AG04450 (cell line): Measurements from ENCODE around the gene POPDC2. TPM values are rescaled to one million over a fixed set of nuclear protein-coding genes. Genes with fewer than 3 reads are reported as not detected.

Source experiments
- CTCF ChIA-PET: fragments of 300-600, 350-600 bp; formaldehyde crosslinking; extraction: SDS; loops from one replicate; lab custom pipeline; 2022; ENCODE audit warnings: antibody characterized with exemption, inconsistent platforms; lab: Charles Lee
- POLR2A ChIA-PET: fragments of 350-600 bp; formaldehyde crosslinking; extraction: SDS; loops from one replicate; lab custom pipeline; 2021; ENCODE audit warnings: antibody characterized with exemption, inconsistent platforms; lab: Yijun Ruan, JAX
- DNase-seq: peaks from one replicate; pipeline ENCODE4 v3.0.0-alpha.2; 2011; ENCODE audit warnings: low read depth, low spot score
- H3K27ac ChIP-seq: one replicate; pipeline ENCODE4 v1.5.1; 2012; ENCODE audit warnings: low read depth, low read length, control low read depth
- H3K27me3 ChIP-seq: one replicate; pipeline ENCODE4 v1.6.0; 2012; ENCODE audit warnings: low read length; ENCODE audit not compliant: control insufficient read depth, insufficient read depth
- H3K4me3 ChIP-seq: 2 replicates; pipeline ENCODE4 v1.5.1; 2011; ENCODE audit warnings: mild to moderate bottlenecking, low read depth, low read length, control low read depth
- H3K9me3 ChIP-seq: 2 replicates; pipeline ENCODE4 v1.5.1; 2012; ENCODE audit warnings: low read length; ENCODE audit not compliant: control insufficient read depth, insufficient read depth
- polyA plus RNA-seq: library from polyadenylated mRNA; depleted of rRNA; stranded (reverse); fragments of >200 nt; gene quantifications from 2 replicates; pipeline ENCODE4 v1.2.3, GENCODE V29; 2011; rRNA removed
- TF ChIP-seq, protein P1 (sequence below): IDR thresholded peaks from 2 replicates; pipeline ENCODE4 v1.5.1; 2011; ENCODE audit warnings: low read depth, low read length, control low read depth, inconsistent platforms

POPDC2 gene
- polyA plus RNA-seq, 1 experiment, result 0.43 TPM

DNA sequence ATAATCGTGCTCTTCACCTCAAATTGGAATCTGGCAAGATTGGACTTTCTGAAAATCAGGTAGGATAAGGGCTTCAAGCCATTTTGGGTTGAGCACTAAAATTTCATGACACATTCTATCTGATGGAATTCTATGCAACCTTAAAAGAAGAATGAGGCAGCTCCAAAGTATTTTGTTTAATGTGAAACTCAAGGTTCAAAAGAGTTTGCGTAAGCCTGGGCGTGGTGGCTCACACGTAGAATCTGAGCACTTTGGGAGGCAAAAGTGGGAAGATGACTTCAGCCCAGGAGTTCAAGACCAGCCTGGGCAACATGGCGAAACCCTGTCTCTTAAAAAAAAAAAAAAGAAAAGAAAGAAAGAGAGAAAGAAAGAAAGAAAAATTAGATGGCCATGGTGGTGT, 66.3 kb downstream of the POPDC2 start:
- DNase-seq, result no peak
- Histone ChIP-seq H3K9me3 (peaks cover 7% of the 10 kb centered on the region; the same call in 1 of the 2 replicates), H3K4me3 (no peak overlapping the region), H3K27me3 (peaks cover 34% of the 10 kb centered on the region), H3K27ac (no peak overlapping the region)
- CTCF ChIA-PET, result no interaction called here
- POLR2A ChIA-PET, result no interaction called here
- TF ChIP-seq, protein P1, sequence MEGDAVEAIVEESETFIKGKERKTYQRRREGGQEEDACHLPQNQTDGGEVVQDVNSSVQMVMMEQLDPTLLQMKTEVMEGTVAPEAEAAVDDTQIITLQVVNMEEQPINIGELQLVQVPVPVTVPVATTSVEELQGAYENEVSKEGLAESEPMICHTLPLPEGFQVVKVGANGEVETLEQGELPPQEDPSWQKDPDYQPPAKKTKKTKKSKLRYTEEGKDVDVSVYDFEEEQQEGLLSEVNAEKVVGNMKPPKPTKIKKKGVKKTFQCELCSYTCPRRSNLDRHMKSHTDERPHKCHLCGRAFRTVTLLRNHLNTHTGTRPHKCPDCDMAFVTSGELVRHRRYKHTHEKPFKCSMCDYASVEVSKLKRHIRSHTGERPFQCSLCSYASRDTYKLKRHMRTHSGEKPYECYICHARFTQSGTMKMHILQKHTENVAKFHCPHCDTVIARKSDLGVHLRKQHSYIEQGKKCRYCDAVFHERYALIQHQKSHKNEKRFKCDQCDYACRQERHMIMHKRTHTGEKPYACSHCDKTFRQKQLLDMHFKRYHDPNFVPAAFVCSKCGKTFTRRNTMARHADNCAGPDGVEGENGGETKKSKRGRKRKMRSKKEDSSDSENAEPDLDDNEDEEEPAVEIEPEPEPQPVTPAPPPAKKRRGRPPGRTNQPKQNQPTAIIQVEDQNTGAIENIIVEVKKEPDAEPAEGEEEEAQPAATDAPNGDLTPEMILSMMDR, result no peak

DNA sequence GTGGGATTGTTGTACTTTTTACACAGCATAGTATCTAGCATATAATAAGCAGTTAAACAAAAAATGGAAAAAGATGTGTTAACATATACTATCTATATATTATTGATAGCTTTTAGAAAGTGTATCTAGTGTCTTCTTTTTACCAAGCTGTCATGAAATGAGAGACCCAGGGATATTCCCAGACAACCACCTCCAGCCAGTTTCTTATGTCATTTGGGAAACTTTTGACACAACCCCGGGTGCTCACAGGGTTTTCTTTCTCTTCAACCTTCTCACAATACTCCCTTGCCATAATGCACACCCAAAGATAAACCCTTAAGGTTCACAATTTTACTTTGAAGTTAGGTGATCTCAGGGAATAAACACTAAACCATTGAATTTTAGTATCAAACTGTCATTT, 67.5 kb downstream of the POPDC2 start:
- peaks cover 7% of the 10 kb centered on the region; the same call in 1 of the 2 replicates for H3K9me3 ChIP-seq
- H3K27ac ChIP-seq, result no peak overlapping the region
- DNase-seq, result no peak
- no peak overlapping the region for H3K4me3 ChIP-seq
- TF ChIP-seq, protein P1, result no peak
- peaks cover 37% of the 10 kb centered on the region for H3K27me3 ChIP-seq
- ChIA-PET POLR2A (no interaction called here), CTCF (interaction anchor here (0.5 kb wide), 1 partner anchor 10 kb away, joined by 3 read pairs; no protein-coding TSS in a partner anchor)

Other genes starting within 250 kb of the POPDC2 start
- gene TMEM39A, start 197.0 kb downstream of the POPDC2 start, polyA plus RNA-seq, result 34.3 TPM in 2 replicates
- 14.6 and 20.2 TPM in 2 replicates for gene POGLUT1, start 191.6 kb downstream of the POPDC2 start, polyA plus RNA-seq
- 73.1 and 97.4 TPM in 2 replicates for gene TIMMDC1, start 162.0 kb downstream of the POPDC2 start, polyA plus RNA-seq
- not detected in 2 replicates for gene CD80, start 101.0 kb downstream of the POPDC2 start, polyA plus RNA-seq
- 0.35 and 0.36 TPM in 2 replicates for gene ADPRH, start 81.1 kb downstream of the POPDC2 start, polyA plus RNA-seq
- gene PLA1A, start 62.7 kb downstream of the POPDC2 start, polyA plus RNA-seq, result not detected in 2 replicates
- 19.2 and 20.0 TPM in 2 replicates for gene COX17, start 16.8 kb upstream of the POPDC2 start, polyA plus RNA-seq
- gene CFAP91, start 42.4 kb upstream of the POPDC2 start, polyA plus RNA-seq, result not detected in 2 replicates
- not detected in 2 replicates for gene NR1I2, start 121.5 kb upstream of the POPDC2 start, polyA plus RNA-seq